MM.1S (cell line): Measurements from ENCODE around the gene APBA1.

ENCODE experiments used
- EZH2 ChIP-seq: fragments of 300-600 bp; sonication (generic); optimal IDR thresholded peaks from 2 replicates; pipeline ENCODE3; 2017; ENCODE audit warnings: low read depth, mild to moderate bottlenecking, antibody characterized with exemption, low read length, mixed read lengths
- EZH2phosphoT487 ChIP-seq: fragments of 300-600 bp; sonication (generic); IDR thresholded peaks from 2 replicates; pipeline ENCODE4 v1.6.1; 2018; ENCODE audit warnings: antibody characterized with exemption, low read length
- TF ChIP-seq, protein P1 (sequence below): fragments of 300-600 bp; sonication (generic); IDR thresholded peaks from 2 replicates; pipeline ENCODE4 v1.5.1; 2016; ENCODE audit warnings: antibody characterized with exemption, low read length, mixed read lengths

DNA sequence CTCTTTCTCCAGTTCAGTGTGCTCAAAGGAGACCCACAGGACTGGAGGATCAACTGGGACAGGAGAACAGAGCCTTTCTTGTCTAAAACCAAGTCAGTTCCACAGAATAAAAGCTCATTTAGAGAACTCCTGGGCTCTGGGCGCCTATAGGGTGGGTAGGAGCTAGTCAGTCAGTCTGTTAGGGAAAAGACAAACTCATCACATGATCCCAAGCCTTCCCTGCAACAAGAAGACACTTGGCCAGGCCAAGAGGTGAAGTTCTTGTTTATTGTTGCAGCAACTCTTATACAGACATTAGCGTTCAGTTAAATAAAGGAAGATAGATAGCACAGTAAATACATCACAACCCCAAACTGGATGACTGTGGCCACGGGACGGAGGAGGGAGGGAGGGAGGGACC lies 244.9 kb downstream of the APBA1 start:
- TF ChIP-seq, protein P1, sequence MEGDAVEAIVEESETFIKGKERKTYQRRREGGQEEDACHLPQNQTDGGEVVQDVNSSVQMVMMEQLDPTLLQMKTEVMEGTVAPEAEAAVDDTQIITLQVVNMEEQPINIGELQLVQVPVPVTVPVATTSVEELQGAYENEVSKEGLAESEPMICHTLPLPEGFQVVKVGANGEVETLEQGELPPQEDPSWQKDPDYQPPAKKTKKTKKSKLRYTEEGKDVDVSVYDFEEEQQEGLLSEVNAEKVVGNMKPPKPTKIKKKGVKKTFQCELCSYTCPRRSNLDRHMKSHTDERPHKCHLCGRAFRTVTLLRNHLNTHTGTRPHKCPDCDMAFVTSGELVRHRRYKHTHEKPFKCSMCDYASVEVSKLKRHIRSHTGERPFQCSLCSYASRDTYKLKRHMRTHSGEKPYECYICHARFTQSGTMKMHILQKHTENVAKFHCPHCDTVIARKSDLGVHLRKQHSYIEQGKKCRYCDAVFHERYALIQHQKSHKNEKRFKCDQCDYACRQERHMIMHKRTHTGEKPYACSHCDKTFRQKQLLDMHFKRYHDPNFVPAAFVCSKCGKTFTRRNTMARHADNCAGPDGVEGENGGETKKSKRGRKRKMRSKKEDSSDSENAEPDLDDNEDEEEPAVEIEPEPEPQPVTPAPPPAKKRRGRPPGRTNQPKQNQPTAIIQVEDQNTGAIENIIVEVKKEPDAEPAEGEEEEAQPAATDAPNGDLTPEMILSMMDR, result no peak
- TF ChIP-seq EZH2phosphoT487 (no peak), EZH2 (no peak)
